ENCODE data around the gene MYMK. TPM values are rescaled to one million over a fixed set of nuclear protein-coding genes. Genes with fewer than 3 reads are reported as not detected.

MYMK gene
- total RNA-seq, 1 donor from 2014 or later: not detected

GRCh38 chr9:133507246-133507965 lies 17.4 kb downstream of the MYMK start:
- Mint-ChIP-seq H3K27ac (no peak overlapping the region), H3K9me3 (peaks cover 7% of the 10 kb centered on the region), H3K4me3 (no peak overlapping the region), H3K27me3 (ENCODE audit: insufficient read depth) (no peaks in the 10 kb centered on the region), H3K36me3 (ENCODE audit: low read depth) (no peaks in the 10 kb centered on the region), H3K4me1 (ENCODE audit: low read depth) (peaks cover 6% of the 10 kb centered on the region)
- DNase-seq (ENCODE audit: low spot score): no peak
- intact Hi-C loops (cut with micrococcal nuclease): no loop called here

DNA sequence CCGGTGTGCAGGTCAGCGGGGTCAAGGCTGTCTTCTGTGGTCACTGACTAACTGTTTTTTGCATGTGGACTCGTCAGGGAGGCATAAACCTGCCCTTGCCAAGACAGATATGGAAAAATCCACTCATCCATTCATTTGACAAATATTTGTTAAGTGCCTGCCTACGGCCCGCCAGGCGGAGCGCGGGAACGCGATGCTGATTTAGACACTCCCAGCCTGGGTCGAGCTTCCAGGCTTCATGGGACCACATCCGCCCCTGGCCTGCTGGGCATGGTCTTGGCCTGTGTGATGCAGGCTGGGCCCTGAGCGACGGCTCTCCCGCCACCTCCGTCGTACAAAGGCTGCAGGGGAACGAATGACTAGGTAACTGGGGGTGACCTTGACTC lies 18.1 kb downstream of the MYMK start:
- Mint-ChIP-seq H3K4me3 (no peak overlapping the region), H3K27me3 (ENCODE audit: insufficient read depth) (no peaks in the 10 kb centered on the region), H3K4me1 (ENCODE audit: low read depth) (peaks cover 6% of the 10 kb centered on the region), H3K9me3 (peaks cover 15% of the 10 kb centered on the region), H3K36me3 (ENCODE audit: low read depth) (no peaks in the 10 kb centered on the region), H3K27ac (no peak overlapping the region)
- no peak for DNase-seq (ENCODE audit: low spot score)
- intact Hi-C loops (cut with micrococcal nuclease): no loop called here

GRCh38 chr9:133505901-133506652 lies 18.7 kb downstream of the MYMK start:
- peaks cover 20% of the 10 kb centered on the region for H3K9me3 Mint-ChIP-seq

GRCh38 chr9:133505186-133505830 lies 19.5 kb downstream of the MYMK start:
- no peak overlapping the region for H3K27ac Mint-ChIP-seq
- no peaks in the 10 kb centered on the region for H3K36me3 Mint-ChIP-seq (ENCODE audit: low read depth)
- H3K4me3 Mint-ChIP-seq: no peak overlapping the region
- intact Hi-C loops (cut with micrococcal nuclease): no loop called here
- peaks cover 26% of the 10 kb centered on the region for H3K9me3 Mint-ChIP-seq
- H3K4me1 Mint-ChIP-seq (ENCODE audit: low read depth): peaks cover 6% of the 10 kb centered on the region
- no peak for DNase-seq (ENCODE audit: low spot score)
- H3K27me3 Mint-ChIP-seq (ENCODE audit: insufficient read depth): no peaks in the 10 kb centered on the region

More at GRCh38 chr9:133505901-133506652, 18.7 kb downstream of the MYMK start:
- Mint-ChIP-seq H3K27ac (no peak overlapping the region), H3K27me3 (ENCODE audit: insufficient read depth) (no peaks in the 10 kb centered on the region), H3K36me3 (ENCODE audit: low read depth) (no peaks in the 10 kb centered on the region), H3K4me3 (no peak overlapping the region), H3K4me1 (ENCODE audit: low read depth) (peaks cover 6% of the 10 kb centered on the region)
- DNase-seq (ENCODE audit: low spot score): no peak
- intact Hi-C loops (cut with micrococcal nuclease): no loop called here

DNA sequence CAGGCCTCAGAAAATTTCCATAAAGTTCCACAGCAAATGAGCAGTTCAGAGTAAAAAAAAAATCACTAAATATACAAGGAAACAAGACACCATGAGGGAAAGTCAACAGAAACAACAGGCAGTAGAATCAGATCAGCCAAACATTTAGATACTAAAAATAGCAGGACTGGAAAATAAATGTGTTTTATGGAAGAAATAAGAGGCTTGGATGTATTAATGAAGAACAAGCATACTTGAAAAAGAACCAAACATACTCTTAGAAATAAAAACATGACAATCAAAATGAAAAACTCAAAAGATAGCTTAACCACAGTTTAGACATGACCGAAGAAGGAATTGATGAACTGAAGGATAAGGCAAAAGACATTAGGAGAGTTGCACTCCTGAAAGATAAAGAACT lies 22.6 kb downstream of the MYMK start:
- H3K9me3 Mint-ChIP-seq: peaks cover 30% of the 10 kb centered on the region
- no peaks in the 10 kb centered on the region for H3K27me3 Mint-ChIP-seq (ENCODE audit: insufficient read depth)
- no peak overlapping the region for H3K4me3 Mint-ChIP-seq
- DNase-seq (ENCODE audit: low spot score): no peak
- H3K27ac Mint-ChIP-seq: no peak overlapping the region
- H3K4me1 Mint-ChIP-seq (ENCODE audit: low read depth): no peaks in the 10 kb centered on the region
- H3K36me3 Mint-ChIP-seq (ENCODE audit: low read depth): no peaks in the 10 kb centered on the region
- intact Hi-C loops (cut with micrococcal nuclease): no loop called here

GRCh38 chr9:133499892-133500270 lies 24.9 kb downstream of the MYMK start:
- no peak overlapping the region for H3K4me3 Mint-ChIP-seq
- DNase-seq (ENCODE audit: low spot score): no peak
- no peaks in the 10 kb centered on the region for H3K27me3 Mint-ChIP-seq (ENCODE audit: insufficient read depth)
- intact Hi-C loops (cut with micrococcal nuclease): no loop called here
- H3K4me1 Mint-ChIP-seq (ENCODE audit: low read depth): no peaks in the 10 kb centered on the region
- no peak overlapping the region for H3K27ac Mint-ChIP-seq
- no peaks in the 10 kb centered on the region for H3K36me3 Mint-ChIP-seq (ENCODE audit: low read depth)
- peaks cover 30% of the 10 kb centered on the region for H3K9me3 Mint-ChIP-seq

GRCh38 chr9:133499132-133499891 lies 25.4 kb downstream of the MYMK start:
- no peak for DNase-seq (ENCODE audit: low spot score)
- no peaks in the 10 kb centered on the region for H3K27me3 Mint-ChIP-seq (ENCODE audit: insufficient read depth)
- H3K36me3 Mint-ChIP-seq (ENCODE audit: low read depth): no peaks in the 10 kb centered on the region
- H3K4me3 Mint-ChIP-seq: no peak overlapping the region
- H3K4me1 Mint-ChIP-seq (ENCODE audit: low read depth): no peaks in the 10 kb centered on the region
- H3K9me3 Mint-ChIP-seq: peaks cover 30% of the 10 kb centered on the region
- intact Hi-C loops (cut with micrococcal nuclease): no loop called here
- no peak overlapping the region for H3K27ac Mint-ChIP-seq

GRCh38 chr9:133496861-133497842 lies 27.6 kb downstream of the MYMK start:
- intact Hi-C loops (cut with micrococcal nuclease): no loop called here
- Mint-ChIP-seq H3K4me3 (no peak overlapping the region), H3K36me3 (ENCODE audit: low read depth) (no peaks in the 10 kb centered on the region), H3K9me3 (peaks cover 21% of the 10 kb centered on the region), H3K27ac (no peak overlapping the region), H3K27me3 (ENCODE audit: insufficient read depth) (no peaks in the 10 kb centered on the region), H3K4me1 (ENCODE audit: low read depth) (no peaks in the 10 kb centered on the region)
- no peak for DNase-seq (ENCODE audit: low spot score)

DNA sequence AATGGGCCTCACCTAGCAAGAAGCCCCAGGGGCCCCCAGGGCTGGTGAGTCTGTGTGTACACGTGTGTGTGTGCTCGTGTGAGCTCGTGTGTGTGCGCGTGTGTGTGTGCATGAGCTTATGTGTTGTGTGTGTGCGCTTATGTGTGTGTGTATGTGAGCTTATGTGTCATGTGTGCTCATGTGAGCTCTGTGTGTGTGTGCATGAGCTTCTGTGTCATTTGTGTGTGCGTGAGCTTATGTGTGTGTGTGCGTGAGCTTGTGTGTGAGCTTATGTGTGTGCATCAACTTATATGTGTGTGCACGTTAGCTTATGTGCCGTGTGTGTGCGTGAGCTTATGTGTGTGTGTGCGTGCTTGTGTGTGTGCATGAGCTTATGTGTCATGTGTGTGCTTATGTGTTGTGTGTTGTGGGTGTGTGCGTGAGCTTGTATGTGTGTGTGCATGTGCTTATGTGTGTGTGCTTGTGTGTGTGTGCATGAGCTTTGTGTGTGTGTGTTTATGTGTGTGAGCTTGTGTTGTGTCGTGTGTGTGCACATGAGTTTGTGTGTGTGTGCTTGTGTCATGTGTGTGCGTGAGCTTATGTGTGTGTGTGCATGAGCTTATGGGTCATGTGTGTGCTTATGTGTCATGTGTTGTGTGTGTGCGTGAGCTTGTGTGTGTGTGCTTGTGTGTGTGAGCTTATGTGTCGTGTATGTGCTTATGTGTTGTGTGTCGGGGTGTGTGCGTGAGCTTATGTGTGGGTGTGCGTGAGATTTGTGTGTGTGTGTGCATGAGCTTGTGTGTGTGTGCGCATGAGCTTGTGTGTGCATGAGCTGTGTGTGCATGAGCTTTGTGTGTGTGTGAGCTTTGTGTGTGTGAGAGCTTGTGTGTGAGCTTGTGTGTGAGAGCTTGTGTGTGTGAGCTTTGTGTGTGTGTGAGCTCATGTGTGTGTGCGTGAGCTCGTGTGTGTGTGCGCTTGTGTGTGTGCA lies 29.1 kb downstream of the MYMK start:
- DNase-seq (ENCODE audit: low spot score): no peak
- Mint-ChIP-seq H3K27ac (no peak overlapping the region), H3K9me3 (peaks cover 5% of the 10 kb centered on the region), H3K27me3 (ENCODE audit: insufficient read depth) (no peaks in the 10 kb centered on the region), H3K36me3 (ENCODE audit: low read depth) (no peaks in the 10 kb centered on the region), H3K4me1 (ENCODE audit: low read depth) (no peaks in the 10 kb centered on the region), H3K4me3 (no peak overlapping the region)
- intact Hi-C loops (cut with micrococcal nuclease): no loop called here

DNA sequence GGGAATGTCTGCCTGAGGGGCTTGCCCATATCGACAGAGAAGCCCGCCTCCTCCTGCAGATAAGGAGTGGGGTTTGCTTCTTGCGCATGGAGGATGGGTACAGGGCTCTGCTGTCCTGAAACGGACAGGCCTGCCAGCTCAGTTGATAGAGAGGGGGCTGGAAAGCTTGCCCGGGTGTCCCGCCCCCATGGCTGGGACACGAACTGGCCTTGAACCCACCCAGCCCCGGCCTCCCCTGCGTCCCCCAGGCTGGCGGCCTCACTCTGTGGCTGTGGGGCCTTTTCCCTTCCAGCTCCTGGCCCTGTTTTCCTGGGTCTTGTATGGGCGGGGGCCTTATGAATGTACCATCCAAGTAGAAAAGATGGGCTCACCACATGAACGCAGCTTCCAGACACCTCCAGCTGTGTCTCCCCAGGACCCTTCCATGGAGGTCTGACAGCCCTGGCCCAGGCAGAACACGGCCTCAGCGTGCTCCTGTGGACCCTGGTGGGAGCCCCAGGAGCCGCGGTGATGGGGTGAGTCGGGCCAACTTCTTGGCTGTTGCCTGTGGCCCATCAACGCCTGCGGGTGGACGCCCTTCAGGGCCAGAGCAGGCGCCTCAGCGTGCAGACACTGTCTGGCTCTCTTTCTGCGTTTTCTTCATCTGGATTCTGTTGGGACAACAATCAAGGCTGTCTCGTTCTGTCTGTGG lies 30.0 kb downstream of the MYMK start:
- Mint-ChIP-seq H3K4me3 (no peak overlapping the region), H3K27ac (no peak overlapping the region), H3K27me3 (ENCODE audit: insufficient read depth) (no peaks in the 10 kb centered on the region), H3K36me3 (ENCODE audit: low read depth) (no peaks in the 10 kb centered on the region), H3K4me1 (ENCODE audit: low read depth) (no peaks in the 10 kb centered on the region), H3K9me3 (no peaks in the 10 kb centered on the region)
- intact Hi-C loops (cut with micrococcal nuclease): no loop called here
- DNase-seq (ENCODE audit: low spot score): no peak

Measured in activated T-helper 1 cell treated with anti-CD3 and anti-CD28 coated beads, Interleukin-12 subunit alpha, Interleukin-12 subunit beta, Interleukin-2, Interleukin-4 antibody, amounts not matched to agents 30 ng/mL and 10 ng/mL and 1 ng/mL, durations not matched to agents 14 hours and 24 hours and 36 hours (primary cell).